HuH-7 (cell line): Measurements from ENCODE around the gene RAB13.
A peak's percentile ranks its signal among the peaks of the same experiment; 100 is the strongest.
"Not testable (repeated sequence)": the region's sequence is repeated elsewhere in the genome, so short reads cannot be mapped to it uniquely, and the experiment has no call there.

ENCODE experiments used
- DNase-seq: peaks from one replicate; pipeline ENCODE4 v3.0.0; 2011; ENCODE audit warnings: low spot score

RAB13 gene

DNA sequence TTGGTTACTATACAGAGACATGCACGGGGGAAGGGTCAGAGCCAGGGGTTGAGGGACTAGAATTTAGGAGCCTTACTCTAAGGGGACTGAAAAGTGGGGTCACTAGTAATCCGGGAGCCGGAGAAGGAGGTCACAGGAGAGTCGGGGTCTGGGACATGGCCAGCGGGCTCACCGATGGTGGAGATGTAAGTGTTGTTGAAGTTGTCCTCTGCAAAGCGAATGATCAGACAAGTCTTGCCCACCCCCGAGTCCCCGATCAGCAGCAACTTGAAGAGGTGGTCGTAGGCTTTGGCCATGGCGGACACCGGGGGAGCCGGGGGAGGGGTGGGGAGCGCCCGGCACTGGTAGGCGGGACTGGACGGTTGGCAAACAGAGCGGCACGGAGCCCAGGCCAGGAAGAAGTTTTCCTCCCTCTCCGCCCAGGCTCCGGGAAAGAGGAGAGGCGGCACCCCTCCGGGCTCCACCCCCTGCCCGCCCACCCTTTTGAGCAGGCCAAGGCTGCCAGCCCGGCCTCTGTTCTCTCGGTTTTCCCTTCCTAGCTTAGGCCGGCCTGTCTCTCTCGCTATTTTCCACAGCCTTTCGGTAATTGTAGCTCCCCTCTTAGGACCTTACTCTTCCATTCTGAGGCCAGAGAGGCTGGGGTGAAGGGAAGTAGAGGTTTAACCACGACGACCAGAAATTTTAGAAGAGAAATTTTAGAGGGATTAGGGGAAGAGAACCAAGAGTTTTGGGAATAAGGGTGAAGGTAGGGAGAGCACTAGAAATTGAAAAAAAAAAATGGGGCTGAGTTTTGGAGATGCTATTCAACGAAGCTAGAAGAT, at the start of gene RAB13:
TSS of gene RAB13 (minus strand) at position 399 of the 821 bp plus-strand sequence. CDS start at position 296, 103 bp downstream.
- peak; percentile 87 for DNase-seq

DNA sequence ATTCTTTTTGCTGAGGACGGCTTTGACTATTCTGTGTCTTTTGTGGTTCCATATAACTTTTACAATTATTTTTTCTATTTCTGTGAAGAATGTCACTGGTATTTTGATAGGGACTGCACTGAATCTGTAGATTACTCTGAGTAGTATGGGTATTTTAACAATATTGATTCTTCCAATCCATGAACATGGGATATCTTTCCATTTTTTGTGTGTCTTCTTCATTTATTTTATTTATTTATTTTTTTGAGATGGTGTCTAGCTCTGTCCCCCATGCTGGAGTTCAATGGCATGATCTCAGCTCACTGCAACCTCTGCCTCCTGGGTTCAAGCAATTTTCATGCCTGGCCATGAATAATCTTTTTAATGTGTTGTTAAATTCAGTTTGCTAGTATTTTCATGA, 47.6 kb upstream of the RAB13 start:
- DNase-seq = not testable (repeated sequence)

DNA sequence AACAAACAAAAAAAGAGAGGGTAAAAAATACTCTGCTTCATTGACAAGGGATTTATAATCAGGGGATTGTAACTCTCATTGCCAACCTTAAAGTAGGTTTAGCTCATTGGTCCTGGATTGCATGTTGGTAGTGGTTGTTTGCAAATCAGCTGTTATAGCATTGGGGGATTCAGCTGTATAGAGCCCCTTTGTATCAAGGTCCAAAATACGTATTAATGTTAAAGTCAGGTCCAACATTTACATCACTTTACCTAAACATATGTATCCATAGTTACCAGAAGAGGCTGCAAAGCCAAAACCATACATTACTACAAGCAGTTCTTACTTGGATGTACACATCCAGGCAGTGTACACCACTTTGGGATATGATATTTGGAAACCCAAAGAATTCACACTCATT, 33.8 kb upstream of the RAB13 start:
- DNase-seq = no peak

DNA sequence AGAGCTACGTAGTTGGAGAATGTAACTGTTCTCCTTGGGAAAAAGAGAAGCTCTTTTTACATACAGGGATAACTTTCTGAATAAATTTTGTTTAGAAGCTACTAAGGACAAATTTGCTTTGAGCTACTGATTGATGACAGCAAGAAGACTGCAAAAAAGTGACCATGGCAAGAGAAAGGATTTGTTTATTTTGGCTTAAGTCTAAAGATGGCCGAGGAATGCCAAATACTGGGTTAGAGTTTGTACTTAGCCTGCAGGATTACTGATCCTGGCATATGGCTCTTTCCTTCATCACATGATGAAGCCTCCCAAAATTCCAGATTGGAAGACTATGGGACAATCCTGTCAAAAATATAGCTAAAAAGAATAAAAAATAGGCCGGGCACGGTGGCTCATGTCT, 33.1 kb upstream of the RAB13 start:
- DNase-seq = no peak

DNA sequence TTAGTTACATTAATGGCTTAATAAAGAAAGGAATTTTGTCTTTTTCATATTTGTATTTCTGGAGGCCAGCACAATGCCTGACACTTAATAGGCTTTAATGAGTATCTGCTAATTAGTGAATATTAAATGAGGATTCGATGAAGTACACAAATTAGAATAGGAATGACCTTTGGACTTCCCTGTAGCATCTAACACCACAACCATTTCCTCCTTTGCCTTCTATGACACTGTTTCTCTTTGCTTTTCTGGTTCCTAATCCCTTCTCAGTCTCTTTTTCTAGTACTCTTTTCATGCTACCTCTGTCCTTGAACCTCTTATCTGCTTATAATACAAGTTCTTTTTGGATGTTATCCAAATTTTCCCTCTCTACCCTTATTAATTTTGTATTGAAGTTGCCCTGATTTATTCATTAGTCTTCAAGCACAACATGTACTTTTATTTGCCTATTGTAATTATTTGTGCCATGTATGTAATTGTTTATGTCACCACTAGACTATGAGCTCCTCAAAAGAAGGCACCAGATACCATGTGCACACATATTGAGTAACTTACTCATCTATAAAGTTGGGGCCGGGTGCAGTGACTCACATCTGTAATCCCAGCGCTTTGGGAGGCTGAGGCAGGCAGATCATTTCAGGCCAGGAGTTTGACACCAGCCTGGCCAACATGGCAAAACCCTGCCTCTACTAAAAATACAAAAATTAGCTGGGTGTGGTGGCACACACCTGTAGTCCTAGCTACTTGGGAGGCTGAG, 28.2 kb upstream of the RAB13 start:
- DNase-seq = no peak

DNA sequence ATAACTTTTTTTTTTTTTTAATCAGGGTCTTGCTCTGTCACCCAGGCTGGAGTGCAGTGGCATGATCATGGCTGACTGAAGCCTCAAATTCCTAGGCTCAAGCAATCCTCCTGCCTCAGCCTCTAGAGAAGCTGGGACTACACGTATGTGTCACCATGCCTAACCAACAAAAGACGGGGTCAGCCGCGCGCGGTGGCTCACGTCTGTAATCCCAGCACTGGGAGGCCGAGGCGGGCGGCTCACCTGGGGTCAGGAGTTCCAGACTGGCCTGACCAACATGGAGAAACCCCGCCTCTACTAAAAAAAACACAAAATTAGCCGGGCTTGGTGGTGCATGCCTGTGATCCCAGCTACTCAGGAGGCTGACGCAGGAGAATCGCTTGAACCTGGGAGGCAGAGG, 26.4 kb upstream of the RAB13 start:
- not testable (repeated sequence) for DNase-seq

DNA sequence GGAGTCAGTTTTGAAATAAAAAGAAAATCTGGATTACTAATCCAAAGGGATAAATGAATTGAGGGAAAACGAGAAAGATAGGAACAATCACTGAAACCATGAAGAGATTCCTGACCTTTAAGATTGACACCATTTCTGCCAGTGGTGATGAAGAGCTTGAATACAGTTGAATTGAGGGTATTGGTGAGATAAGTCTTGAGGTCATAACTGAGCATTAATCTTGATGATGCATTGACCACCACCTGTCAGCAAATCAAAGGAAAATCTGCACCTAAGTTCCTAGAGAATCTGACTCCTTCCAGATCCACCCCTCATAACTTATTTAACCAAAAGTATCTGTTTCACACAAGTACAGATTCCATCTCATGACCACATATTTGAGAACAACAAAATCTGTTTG, 26.0 kb upstream of the RAB13 start:
- no peak for DNase-seq

DNA sequence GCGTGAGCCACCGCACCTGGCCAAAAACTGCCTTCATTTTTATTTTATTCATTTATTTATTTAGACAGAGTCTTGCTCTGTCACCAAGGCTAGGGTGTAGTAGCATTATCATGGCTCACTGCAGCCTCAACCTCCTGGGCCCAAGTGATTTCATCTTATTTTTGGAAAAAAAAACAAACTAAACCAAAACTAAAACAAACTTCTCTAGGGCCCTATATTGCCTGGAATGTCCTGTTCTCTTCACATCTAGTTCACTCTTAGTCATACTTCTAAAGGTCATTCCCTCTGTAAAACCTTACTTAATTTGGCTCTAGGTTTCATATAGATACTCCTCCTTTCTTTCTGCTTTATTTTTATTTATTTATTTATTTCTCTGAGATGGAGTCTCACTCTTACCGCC, 20.0 kb upstream of the RAB13 start:
- no peak for DNase-seq

DNA sequence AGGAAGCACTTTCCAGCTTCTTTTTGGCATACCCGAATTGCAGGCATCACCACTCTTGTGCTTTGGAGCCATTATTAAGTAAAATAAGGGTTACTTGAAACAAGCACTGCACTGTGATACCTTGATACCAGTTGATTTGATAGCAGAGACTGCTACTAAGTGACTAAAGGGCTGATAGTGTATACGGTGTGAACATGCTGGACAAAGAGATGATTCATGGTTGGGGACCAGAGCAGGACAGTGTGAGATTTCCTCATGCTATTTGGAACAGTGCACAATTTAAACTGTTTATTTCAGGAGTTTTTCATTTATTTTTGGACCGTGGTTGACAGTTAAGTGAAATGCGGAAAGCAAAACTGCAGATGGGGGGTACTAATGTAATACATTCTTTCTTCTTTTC, 14.3 kb upstream of the RAB13 start:
- no peak for DNase-seq

DNA sequence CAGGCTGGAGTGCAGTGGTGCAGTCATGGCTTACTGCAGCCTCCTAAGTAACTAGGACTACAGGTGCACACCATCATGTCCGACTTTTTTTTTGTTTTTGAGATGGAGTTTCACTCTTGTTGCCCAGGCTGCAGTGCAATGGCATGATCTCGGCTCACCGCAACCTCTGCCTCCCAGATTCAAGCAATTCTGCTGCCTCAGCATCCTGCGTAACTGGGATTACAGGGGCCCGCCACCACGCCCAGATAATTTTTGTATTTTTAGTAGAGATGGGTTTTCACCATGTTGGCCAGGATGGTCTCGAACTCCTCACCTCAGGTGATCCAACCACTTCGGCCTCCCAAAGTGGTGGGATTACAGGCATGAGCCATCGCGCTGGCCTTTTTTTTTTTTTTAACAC, 10.7 kb upstream of the RAB13 start:
- not testable (repeated sequence) for DNase-seq

DNA sequence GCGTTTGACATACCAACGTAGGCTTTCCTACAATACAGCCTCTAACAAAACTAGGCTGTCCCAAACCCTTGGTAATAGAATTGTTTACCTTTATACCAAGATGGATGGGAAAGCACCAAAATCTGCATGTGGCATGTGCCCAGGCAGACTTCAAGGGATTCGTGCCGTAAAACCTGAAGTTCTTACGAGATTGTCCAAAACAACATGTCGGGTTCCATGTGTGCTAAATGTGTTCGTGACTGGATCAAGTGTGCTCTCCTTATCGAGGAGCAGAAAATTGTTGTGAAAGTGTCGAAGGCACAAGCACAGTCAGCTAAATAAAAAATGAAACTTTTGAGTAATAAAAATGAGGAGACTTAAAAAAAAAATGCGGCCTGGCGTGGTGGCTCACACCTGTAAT, 9.5 kb upstream of the RAB13 start:
- DNase-seq = no peak

DNA sequence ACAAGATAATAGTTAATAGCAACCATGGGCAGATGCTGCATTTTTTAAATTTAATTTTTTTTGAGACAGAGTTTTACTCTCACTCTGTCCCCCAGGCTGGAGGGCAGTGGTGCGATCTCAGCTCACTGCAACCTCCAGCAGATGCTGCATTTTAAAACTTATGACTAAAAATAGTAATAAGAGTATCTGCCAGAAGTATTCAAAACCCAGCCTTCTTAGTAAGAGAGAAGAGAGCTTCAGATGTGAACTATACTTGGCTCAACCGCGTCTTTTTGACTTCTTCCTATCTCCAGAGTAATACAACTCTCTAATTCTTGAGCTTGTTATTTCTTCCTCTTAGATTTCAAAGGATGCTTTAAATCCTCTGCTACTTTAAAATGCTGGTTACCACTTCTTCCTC, 9.1 kb upstream of the RAB13 start:
- DNase-seq = no peak

DNA sequence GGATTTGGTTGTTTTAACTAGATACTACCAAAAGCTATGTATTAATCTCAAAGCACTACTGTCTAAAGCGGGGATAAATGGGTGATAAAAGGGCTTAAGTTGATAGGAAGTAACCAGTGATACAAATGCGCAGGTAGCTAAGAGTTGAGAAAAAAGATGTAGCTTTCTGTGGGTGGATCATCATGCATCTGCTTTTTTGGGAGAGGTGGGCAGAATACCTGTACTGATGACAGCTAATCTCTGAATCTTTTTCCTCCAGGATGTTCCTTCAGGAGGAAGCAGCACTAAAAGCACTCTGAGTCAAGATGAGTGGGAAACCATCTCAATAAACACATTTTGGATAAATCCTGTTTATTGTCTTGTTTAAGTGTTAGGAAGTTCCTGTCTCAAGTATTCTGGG, 5.7 kb upstream of the RAB13 start:
- no peak for DNase-seq

DNA sequence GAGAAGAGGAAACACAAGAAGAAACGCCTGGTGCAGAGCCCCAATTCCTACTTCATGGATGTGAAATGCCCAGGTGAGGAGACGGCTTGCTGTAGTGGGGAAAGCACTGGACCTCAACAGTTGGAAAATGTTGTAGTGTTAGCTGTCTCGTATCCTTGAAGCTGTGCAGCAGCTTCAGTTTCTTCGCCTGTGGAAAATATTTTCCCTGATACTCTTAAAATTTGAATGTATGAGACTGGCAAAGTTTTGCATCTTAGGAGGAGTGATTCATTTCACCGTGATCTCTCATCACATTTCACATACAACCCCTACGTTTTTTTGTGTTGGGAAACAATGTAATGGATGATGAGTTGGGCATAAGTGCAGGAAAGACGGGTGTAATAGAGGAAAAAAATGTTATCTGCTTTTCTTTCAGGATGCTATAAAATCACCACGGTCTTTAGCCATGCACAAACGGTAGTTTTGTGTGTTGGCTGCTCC, 5.1 kb upstream of the RAB13 start:
- DNase-seq = no peak

DNA sequence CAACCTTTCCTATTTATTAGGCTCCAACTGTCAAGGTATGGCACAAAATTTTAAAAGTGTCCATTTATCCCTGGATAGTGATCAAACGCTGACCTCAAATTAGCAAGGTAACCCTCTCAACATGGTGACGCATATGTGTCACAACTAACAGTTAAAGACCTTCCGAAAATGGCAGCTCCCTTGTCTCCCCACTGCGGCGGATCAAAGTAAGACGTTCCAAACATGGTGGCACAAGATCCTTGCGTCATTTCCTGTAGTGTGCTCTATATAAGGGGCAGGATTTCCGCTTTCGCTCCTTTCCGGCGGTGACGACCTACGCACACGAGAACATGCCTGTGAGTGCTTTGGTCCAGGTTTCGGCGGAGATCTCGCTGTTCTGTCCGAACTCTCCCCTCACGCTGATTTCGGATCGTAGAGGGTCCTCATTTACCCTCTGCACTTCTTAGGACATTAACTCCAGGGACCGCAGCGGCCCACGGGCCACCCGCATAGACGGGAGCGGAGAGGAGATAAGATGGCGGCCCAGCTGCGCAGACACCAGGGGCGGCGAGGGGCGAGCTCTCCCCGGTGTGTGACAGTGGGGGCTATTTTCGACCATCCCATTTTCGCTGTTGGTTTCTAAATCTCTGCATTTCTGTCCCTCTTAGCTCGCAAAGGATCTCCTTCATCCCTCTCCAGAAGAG, 4.5 kb upstream of the RAB13 start, which contains the start of gene RPS27:
TSS of gene RPS27 (plus strand) at position 295 of the 683 bp plus-strand sequence. CDS start at position 330, 35 bp downstream.
- DNase-seq = peak; percentile 94

DNA sequence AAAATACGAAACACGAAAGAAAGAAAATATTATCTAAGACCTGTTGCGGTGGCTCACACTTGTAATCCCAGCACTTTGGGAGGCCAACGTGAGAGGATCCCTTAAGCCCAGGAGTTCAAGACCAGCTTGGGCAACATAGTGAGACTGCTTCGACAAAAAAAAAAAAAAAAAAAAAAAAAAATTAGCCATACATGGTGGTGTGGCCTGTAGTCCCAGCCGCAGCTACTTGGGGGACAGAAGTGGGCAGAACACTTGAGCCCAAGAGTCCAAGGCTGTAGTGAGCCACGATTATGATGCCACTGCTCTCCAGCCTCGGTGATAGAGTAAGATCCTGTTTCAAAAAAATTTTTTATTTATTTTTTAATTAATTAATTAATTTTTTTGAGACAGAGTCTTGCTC, 1.5 kb upstream of the RAB13 start:
- DNase-seq = no peak

DNA sequence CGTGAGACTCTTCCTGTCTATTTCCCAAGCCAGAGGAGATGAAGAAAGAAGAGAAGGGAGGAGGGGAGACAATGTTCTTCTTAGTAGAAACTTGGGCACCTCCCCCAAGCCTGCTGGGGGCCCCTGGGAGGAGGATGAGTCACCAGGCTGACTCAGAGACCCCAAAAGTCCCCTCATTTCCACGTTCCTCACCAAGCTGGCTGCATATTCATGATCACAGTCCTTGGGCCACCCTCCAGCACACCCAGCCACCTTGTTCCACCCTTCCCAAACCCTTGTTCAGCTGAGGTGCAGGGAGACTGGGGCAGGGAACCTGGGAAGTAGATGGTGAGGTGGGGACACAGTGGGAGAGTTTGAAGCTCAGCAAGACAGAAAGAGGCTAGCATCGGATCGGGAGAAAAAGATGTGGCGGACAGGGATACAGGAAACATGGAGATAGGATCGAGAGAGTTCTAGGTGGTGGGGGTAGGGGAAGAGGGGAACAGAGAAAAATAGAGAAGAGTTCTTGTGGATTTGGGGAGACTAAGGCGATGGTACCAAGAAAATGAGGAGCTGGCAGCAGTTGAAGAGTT, 712 bp downstream of the RAB13 start:
- DNase-seq = no peak

DNA sequence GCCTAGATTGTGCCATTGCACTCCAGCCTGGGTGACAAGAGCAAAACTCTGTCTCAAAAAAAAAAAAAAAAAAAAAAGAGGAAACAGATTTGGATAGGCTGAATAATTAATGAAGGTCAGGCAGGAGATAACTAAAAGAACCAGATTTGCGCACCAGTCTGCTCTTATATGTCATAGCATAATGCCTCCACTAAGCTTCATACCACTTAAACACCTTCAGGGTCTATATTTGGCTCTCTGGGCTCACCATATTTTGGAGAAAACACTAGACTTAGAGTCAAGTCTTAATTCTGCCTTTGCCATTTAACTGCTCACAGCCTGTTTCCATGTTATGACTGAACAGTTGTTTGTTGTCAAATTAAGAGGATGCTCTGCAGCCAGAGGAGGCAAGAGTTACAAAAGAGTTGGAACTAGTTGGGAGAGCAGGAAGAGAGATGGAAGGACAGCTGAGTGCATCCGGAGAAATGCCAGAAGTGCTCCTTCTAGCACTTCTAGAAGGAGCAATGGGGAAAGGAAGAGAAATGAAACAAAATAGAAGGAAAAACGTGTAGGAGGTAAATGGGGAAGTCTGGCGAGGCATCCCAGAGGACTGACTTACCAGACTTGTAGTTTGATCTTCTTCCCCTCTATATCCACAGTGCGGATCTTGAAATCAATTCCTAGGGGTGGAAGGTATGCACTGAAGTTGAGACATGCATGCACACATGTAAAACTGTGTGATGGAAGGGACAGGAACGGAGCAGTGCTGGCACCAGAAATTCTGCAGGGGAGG, 1.8 kb downstream of the RAB13 start:
- no peak for DNase-seq

DNA sequence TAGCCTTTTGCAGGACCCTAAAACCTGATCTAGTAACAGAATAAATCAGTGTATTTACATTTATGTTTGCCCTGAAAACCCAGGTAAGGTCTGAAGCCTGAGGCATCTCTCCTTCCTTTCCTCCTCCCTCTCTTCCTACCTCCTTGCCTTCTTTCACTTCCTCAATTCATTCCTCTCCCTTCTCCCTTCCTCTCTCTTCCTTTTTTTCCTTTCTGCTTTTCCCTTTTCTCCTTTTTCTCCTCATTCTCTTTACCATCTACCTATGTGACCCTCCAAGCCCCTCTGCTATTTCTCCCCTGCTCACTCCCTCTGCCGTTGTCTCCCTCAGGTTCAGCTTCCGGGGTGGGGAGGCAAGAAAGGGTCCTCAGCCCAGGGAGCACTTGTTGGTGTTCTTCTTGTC, 4.4 kb downstream of the RAB13 start:
- not testable (repeated sequence) for DNase-seq

DNA sequence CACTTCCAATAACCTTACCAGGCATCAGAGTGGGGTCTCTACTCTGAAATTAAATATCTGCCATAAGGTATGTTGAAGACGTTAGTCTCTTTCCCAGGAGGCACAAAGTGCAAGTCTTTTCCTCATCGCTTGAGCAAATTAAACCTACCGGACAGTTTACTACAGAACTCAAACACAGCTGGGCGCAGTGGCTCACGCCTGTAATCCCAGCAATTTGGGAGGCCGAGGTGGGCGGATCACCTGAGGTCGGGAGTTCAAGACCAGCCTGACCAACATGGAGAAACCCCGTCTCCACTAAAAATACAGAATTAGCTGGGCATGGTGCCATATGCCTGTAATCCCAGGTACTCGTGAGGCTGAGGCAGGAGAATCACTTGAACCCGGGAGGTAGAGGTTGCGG, 7.0 kb downstream of the RAB13 start:
- DNase-seq = not testable (repeated sequence)

DNA sequence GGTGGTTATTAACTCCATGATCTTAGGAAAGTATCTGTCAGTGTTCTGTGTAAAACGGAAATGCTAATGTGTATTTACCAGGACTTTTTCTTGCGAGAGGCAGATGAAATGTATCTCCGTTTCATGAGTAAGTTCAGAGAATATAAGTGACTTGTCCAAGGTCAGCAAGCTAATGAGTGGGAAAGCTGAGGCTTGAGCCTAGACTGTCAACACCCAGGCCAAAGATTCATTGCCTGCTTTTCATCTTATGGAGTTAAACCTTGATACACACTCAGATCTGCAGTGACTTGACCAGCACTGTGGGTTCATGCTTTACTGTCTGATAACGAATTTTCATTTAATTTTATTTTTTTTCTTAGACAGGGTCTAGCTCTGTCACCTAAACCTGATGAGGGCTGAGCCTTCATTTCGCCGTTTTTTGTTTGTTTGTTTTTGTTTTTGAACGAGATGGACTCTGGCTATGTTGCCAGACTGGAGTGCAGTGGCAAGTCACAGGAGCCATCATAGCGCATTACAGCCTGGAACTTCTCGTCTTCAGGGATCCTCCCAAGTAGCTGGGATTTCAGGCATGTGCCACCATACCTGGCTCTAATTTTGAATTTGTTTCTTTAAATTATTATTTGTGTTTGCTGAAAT, 7.7 kb downstream of the RAB13 start:
- DNase-seq = no peak
